ENCODE measurements around the gene C9orf72. TPM values are rescaled to one million over a fixed set of nuclear protein-coding genes. Genes with fewer than 3 reads are reported as not detected.
A peak's percentile ranks its signal among the peaks of the same experiment; 100 is the strongest.

Gene C9orf72
- total RNA-seq, 1 donor from 2014 or later, result 4.8 TPM

DNA sequence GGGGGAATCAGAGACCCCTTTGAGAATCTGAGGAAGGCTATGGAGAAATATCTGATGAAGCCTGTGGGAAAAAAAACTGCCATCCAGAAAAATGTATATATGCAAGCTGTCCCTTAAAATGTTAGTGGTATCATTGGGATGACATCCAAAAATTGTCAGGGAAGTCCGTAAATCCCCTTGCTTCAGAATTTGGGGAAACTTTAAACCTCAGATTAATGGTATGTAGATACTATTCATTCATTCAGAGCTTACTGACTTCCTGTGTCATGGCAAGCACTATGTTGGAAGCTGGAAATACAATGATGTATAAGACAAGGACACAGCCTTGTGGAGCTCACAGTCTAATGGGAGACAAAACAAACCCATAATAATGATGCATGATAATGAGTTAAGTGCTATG, 32.8 kb downstream of the C9orf72 start:
- no peak overlapping the region for H3K9ac ChIP-seq (ENCODE audit: low read length)
- H3K4me1 Mint-ChIP-seq (ENCODE audit: low read depth, unreplicated experiment), result peaks cover 5% of the 10 kb centered on the region
- DNase-seq (ENCODE audit: low read depth) (peak; percentile 15), FAIRE-seq (no peak)
- H3K4me3 ChIP-seq (ENCODE audit: insufficient read depth, low read depth, low read length), result no peak overlapping the region
- no peaks in the 10 kb centered on the region for H3K27me3 Mint-ChIP-seq (ENCODE audit: low read depth, unreplicated experiment)
- no peak overlapping the region for H3K27ac ChIP-seq (ENCODE audit: low read depth, low read length)
- no peaks in the 10 kb centered on the region for H3K79me2 ChIP-seq (ENCODE audit: insufficient read depth, low read length)
- no peaks in the 10 kb centered on the region for H3K9me3 ChIP-seq (ENCODE audit: insufficient read depth, low read depth, low read length)
- no peaks in the 10 kb centered on the region for H4K20me1 ChIP-seq (ENCODE audit: insufficient read depth, low read length)
- no peak overlapping the region for H2AFZ ChIP-seq (ENCODE audit: low read depth, low read length)
- peaks cover 2% of the 10 kb centered on the region for H3K36me3 Mint-ChIP-seq (ENCODE audit: low read depth, unreplicated experiment)
- H3K27ac Mint-ChIP-seq (ENCODE audit: unreplicated experiment), result no peak overlapping the region
- H3K27me3 ChIP-seq (ENCODE audit: insufficient read depth, low read length), result no peaks in the 10 kb centered on the region
- H3K36me3 ChIP-seq (ENCODE audit: insufficient read depth, low read length), result no peaks in the 10 kb centered on the region
- no peaks in the 10 kb centered on the region for H3K4me1 ChIP-seq (ENCODE audit: insufficient read depth, low read length)
- no peak overlapping the region for H3K4me3 Mint-ChIP-seq (ENCODE audit: unreplicated experiment)
- TF ChIP-seq EZH2 (IDR thresholded peaks at IDR 0.05; ENCODE audit: insufficient read depth, low read length), result no peak
- TF ChIP-seq, protein P1, sequence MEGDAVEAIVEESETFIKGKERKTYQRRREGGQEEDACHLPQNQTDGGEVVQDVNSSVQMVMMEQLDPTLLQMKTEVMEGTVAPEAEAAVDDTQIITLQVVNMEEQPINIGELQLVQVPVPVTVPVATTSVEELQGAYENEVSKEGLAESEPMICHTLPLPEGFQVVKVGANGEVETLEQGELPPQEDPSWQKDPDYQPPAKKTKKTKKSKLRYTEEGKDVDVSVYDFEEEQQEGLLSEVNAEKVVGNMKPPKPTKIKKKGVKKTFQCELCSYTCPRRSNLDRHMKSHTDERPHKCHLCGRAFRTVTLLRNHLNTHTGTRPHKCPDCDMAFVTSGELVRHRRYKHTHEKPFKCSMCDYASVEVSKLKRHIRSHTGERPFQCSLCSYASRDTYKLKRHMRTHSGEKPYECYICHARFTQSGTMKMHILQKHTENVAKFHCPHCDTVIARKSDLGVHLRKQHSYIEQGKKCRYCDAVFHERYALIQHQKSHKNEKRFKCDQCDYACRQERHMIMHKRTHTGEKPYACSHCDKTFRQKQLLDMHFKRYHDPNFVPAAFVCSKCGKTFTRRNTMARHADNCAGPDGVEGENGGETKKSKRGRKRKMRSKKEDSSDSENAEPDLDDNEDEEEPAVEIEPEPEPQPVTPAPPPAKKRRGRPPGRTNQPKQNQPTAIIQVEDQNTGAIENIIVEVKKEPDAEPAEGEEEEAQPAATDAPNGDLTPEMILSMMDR (IDR thresholded peaks at IDR 0.05; ENCODE audit: insufficient read depth, low read depth, low read length), result no peak
- H3K9me3 Mint-ChIP-seq (ENCODE audit: unreplicated experiment), result no peaks in the 10 kb centered on the region
- no peak overlapping the region for H3K4me2 ChIP-seq (ENCODE audit: low read length)

DNA sequence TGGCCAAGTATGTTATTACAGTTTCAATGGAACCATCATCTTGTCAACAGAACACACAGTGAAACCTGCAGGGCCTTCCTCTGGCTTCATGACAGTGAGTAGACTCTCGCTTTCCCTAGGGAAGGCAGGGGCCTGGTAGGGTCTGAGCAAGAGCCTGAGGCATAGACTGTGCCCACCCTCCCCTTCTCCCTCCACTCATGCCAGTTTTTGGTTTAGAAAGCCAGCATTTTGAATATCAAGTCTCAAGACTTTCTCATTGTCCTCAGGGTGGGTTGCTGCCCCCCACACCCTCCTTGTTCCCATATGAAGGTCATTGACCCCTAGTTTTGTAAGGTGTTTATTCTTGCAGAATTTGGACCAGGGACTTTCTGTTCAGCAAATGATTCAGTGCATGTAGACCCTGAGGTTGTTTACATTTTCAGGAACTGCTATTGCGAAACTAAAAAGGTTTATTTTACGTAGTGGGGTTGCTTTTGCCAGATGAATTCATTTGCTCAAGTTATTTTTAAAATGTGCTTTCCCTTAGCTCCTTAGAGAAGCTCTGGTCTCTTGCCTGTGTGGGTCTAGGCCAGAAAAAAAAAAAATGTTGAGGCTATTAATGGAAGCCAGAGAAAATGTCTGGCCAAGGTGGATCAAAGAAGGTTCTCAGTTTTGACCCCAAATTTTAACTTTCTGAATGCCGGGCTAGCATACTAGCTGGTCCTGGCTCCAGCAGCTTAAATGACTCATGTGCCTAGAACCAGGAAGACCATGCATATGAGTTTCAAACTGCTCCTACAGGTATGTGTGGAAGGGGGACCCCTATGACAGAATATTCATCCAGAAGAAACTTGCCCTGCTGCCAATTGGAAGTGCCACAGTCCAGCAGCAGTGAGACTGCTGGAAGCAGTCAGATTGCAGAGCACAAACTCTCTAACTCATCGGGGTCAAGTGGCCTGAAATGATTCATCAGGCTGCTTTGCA, 33.5 kb downstream of the C9orf72 start:
- Histone ChIP-seq H3K36me3 (ENCODE audit: insufficient read depth, low read length) (no peaks in the 10 kb centered on the region), H3K9ac (ENCODE audit: low read length) (no peak overlapping the region), H3K4me2 (ENCODE audit: low read length) (no peak overlapping the region), H3K4me3 (ENCODE audit: insufficient read depth, low read depth, low read length) (no peak overlapping the region), H4K20me1 (ENCODE audit: insufficient read depth, low read length) (no peaks in the 10 kb centered on the region), H3K27me3 (ENCODE audit: insufficient read depth, low read length) (no peaks in the 10 kb centered on the region), H3K4me1 (ENCODE audit: insufficient read depth, low read length) (no peaks in the 10 kb centered on the region), H3K79me2 (ENCODE audit: insufficient read depth, low read length) (no peaks in the 10 kb centered on the region), H3K9me3 (ENCODE audit: insufficient read depth, low read depth, low read length) (no peaks in the 10 kb centered on the region), H3K27ac (ENCODE audit: low read depth, low read length) (no peak overlapping the region), H2AFZ (ENCODE audit: low read depth, low read length) (no peak overlapping the region)
- no peaks in the 10 kb centered on the region for H3K27me3 Mint-ChIP-seq (ENCODE audit: low read depth, unreplicated experiment)
- no peak overlapping the region for H3K4me3 Mint-ChIP-seq (ENCODE audit: unreplicated experiment)
- FAIRE-seq (no peak), DNase-seq (ENCODE audit: low read depth) (peak; percentile 42)
- peaks cover 5% of the 10 kb centered on the region for H3K4me1 Mint-ChIP-seq (ENCODE audit: low read depth, unreplicated experiment)
- H3K27ac Mint-ChIP-seq (ENCODE audit: unreplicated experiment), result no peak overlapping the region
- no peak for TF ChIP-seq EZH2 (IDR thresholded peaks at IDR 0.05; ENCODE audit: insufficient read depth, low read length)
- TF ChIP-seq, protein P1 (IDR thresholded peaks at IDR 0.05; ENCODE audit: insufficient read depth, low read depth, low read length), result no peak
- H3K9me3 Mint-ChIP-seq (ENCODE audit: unreplicated experiment), result no peaks in the 10 kb centered on the region
- peaks cover 2% of the 10 kb centered on the region for H3K36me3 Mint-ChIP-seq (ENCODE audit: low read depth, unreplicated experiment)

DNA sequence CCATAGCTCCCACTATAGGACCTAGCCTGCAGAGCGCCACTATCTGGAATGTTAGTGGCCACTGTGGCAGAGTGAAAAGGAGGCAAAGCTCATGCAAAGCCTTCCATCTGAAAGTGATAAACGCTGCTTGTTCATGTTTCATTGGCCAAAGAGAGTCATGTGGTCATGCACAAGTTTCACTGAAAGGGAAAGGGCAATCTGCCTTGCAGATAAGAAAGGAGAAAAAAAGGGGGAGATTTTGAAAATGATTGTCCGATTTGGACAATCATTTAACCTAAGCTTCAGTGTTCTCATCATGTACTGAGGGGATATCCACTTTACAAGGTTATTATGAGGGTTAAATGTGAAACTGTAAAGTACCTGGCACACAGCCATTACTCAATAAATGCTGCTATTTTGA, 34.6 kb downstream of the C9orf72 start:
- no peak overlapping the region for H3K27ac Mint-ChIP-seq (ENCODE audit: unreplicated experiment)

More for the DNA sequence above, 34.6 kb downstream of the C9orf72 start:
- H3K36me3 Mint-ChIP-seq (ENCODE audit: low read depth, unreplicated experiment), result peaks cover 2% of the 10 kb centered on the region
- peaks cover 5% of the 10 kb centered on the region for H3K4me1 Mint-ChIP-seq (ENCODE audit: low read depth, unreplicated experiment)
- TF ChIP-seq EZH2 (IDR thresholded peaks at IDR 0.05; ENCODE audit: insufficient read depth, low read length), result no peak
- TF ChIP-seq, protein P1 (IDR thresholded peaks at IDR 0.05; ENCODE audit: insufficient read depth, low read depth, low read length), result no peak
- FAIRE-seq (no peak), DNase-seq (ENCODE audit: low read depth) (no peak)
- H3K27me3 Mint-ChIP-seq (ENCODE audit: low read depth, unreplicated experiment), result no peaks in the 10 kb centered on the region
- no peaks in the 10 kb centered on the region for H3K9me3 Mint-ChIP-seq (ENCODE audit: unreplicated experiment)
- H3K79me2 ChIP-seq (ENCODE audit: insufficient read depth, low read length), result no peaks in the 10 kb centered on the region
- no peak overlapping the region for H3K4me2 ChIP-seq (ENCODE audit: low read length)
- no peak overlapping the region for H3K27ac ChIP-seq (ENCODE audit: low read depth, low read length)
- no peaks in the 10 kb centered on the region for H3K4me1 ChIP-seq (ENCODE audit: insufficient read depth, low read length)
- no peak overlapping the region for H2AFZ ChIP-seq (ENCODE audit: low read depth, low read length)
- no peak overlapping the region for H3K4me3 Mint-ChIP-seq (ENCODE audit: unreplicated experiment)
- H3K36me3 ChIP-seq (ENCODE audit: insufficient read depth, low read length), result no peaks in the 10 kb centered on the region
- H3K9ac ChIP-seq (ENCODE audit: low read length), result no peak overlapping the region
- no peaks in the 10 kb centered on the region for H3K9me3 ChIP-seq (ENCODE audit: insufficient read depth, low read depth, low read length)
- H3K4me3 ChIP-seq (ENCODE audit: insufficient read depth, low read depth, low read length), result no peak overlapping the region
- H4K20me1 ChIP-seq (ENCODE audit: insufficient read depth, low read length), result no peaks in the 10 kb centered on the region
- H3K27me3 ChIP-seq (ENCODE audit: insufficient read depth, low read length), result no peaks in the 10 kb centered on the region
